Glomerular visceral epithelial cell (primary cell): Measurements from ENCODE around the gene ZNF205.
A peak's percentile ranks its signal among the peaks of the same experiment; 100 is the strongest.
"Not testable (repeated sequence)": the region's sequence is repeated elsewhere in the genome, so short reads cannot be mapped to it uniquely, and the experiment has no call there.

ENCODE experiments used
- DNase-seq: peaks from one replicate; pipeline ENCODE4 v3.0.0-alpha.2; 2016; ENCODE audit errors: extremely low spot score

ZNF205 gene

GRCh38 chr16:3148256-3149192, 36.1 kb downstream of the ZNF205 start:
- no peak for DNase-seq

DNA sequence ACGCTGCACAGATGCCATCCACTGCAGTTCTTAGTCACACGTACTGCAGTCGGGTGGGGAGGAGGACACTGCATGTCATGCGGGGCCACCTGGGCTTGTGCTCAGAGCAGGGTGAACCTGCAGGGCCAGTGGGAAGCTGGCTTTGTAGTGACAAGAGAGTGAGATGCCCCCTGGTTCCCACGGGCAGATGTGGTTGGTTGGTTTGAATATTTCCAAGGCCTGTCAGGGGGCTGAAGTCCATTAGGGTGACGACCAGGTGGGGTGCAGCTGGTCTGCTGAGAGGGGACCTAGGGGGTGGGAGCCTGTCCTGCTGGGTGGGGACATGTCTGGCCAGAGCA, 36.8 kb downstream of the ZNF205 start:
- DNase-seq = no peak

DNA sequence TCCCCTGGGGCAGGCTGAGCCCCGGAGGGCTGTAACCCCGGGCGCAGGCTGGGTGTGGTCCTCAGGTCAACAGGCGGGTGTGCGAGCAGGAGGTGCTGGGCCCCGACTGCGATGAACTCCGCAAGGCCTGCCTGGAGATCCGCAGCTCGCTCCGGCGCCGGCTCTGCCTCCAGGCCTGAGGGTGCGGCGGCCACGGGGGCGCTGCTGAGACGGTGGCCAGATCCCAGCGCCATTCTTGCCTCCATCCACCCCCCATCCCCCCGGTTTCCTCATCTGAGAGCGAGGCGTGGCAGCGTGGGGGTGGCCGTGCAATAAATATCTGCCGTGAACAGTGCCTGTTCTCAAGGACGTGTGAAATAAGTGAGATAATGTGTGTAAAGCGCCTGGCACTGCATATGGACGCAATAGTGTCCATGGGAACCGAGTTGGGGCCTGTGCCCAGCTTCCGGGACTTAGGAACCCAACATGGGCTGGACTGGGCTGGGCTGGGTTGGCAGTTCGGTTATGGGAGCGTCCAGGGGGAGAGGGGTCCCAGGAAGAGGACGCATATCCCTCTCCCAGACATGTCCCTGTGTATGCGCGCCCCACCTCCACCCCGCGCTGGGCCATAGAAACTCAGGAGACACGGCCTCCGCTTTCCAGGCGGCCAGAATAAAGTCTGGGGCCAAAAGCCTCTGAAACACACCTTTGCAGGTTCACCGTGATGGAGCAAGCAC, 37.4 kb downstream of the ZNF205 start:
- peak; percentile 53 for DNase-seq

GRCh38 chr16:3150346-3151218, 38.2 kb downstream of the ZNF205 start:
- peak; percentile 97 for DNase-seq

DNA sequence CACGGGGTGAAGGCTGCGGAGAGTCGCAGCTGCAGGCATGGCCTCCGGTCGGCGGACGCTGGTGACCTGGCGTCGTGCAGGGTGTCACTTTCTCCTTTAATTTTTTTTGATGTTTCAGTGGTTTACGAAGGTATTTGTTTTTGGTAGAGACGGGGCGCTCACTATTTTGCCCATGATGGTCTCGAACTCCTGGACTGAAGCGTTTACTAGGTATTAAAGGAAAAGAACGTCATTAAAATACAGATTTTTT, 39.6 kb downstream of the ZNF205 start:
- DNase-seq = no peak

GRCh38 chr16:3152277-3152990, 40.0 kb downstream of the ZNF205 start:
- peak; percentile 90 for DNase-seq

- no peak for DNase-seq
Measured at GRCh38 chr16:3152991-3153368, 40.6 kb downstream of the ZNF205 start.

GRCh38 chr16:3155181-3155580, 42.8 kb downstream of the ZNF205 start:
- DNase-seq = no peak

- no peak for DNase-seq
Measured at GRCh38 chr16:3155972-3156371, 43.6 kb downstream of the ZNF205 start.

DNA sequence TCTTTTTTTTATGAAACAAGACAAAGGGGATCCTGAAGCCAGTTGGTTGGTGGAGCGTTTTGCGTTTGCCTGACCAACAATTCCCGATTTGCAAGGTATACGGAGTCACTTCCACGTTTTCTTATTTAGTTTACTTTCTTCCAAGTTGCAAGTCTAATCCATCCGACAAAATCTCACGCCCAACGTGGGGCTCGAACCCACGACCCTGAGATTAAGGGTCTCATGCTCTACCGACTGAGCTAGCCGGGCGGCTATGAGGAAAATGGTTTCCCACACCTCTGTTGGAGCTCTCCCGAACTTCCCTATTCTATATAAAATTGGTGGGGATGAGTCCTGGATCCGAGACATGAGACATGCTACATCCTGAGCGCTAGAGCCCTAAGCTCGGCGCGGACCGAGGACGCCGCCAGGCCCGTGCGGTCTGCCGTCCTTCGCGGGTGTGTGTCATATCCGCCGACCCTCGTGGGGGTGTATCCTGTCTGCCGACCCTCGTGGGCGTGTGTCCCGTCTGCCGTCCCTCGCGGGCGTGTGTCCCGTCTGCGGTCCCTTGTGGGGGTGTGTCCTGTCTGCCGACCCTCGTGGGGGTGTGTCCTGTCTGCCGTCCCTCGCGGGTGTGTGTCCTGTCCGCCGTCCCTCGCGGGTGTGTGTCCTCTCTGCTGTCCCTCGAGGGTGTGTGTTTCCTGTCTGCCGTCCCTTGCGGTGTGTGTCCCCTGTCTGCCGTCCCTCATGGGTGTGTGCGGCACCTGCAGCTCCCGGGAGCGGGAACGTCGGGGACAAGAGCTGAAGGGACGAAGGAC, 45.0 kb downstream of the ZNF205 start:
- peak; percentile 87 for DNase-seq

DNA sequence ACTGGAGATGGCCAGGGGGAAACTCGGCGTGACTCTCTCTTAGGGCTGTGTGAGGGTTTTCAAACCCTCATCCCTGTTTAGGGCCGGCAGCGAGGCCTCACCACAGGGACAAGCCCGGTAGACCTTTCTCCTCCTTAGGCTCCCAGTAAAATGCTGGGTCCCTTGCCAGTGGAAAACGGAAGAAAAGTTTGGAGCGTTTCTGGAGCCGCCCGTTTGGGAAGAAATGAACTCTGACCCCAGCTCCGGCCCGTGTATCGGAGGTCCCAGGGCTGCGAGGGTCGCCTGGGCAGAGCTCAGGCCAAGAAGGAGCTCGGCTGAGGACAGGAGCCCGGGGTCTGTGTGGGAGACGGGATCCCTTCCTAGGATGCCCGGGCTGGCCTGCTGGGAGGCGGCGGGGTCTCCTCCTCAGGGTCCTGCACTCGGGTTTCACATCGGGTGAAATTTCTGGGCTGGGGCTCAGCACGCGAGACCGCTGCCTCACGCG, 45.7 kb downstream of the ZNF205 start:
- no peak for DNase-seq

GRCh38 chr16:3158510-3159314, 46.3 kb downstream of the ZNF205 start:
- peak; percentile 94 for DNase-seq

- DNase-seq = no peak
Measured at GRCh38 chr16:3161235-3162018, 49.0 kb downstream of the ZNF205 start.

GRCh38 chr16:3164121-3164991, 52.0 kb downstream of the ZNF205 start:
- DNase-seq = no peak

DNA sequence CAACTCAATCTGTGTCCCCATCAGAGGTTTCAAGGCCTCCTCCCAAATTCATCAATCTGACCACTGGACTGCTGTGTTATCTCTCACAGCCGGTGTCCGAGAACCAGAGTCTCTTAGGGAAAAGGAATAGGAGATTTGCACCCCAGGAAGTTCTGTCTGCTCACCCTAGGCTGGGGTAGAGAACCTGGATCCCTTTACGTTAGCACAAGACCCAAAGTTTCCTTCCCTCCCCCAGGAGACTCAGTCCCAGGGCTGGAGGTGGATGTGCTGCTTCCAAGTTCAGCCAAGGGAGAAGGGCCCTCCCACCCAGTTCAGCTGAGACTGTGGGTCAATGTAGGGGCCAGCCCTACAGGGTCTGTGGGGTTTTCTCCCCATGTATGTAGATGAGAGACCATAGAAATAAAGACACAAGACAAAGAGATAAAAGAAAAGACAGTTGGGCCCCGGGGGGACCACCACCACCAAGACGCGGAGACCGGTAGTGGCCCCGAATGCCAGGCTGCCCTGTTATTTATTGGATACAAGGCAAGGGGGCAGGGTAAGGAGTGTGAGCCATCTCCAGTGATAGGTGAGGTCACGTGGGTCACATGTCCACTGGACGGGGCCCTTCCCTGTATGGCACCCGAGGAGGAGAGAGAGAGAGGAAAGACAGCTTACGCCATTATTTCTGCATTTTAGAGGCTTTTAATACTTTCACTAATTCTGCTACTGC, 52.9 kb downstream of the ZNF205 start:
- DNase-seq = no peak

DNA sequence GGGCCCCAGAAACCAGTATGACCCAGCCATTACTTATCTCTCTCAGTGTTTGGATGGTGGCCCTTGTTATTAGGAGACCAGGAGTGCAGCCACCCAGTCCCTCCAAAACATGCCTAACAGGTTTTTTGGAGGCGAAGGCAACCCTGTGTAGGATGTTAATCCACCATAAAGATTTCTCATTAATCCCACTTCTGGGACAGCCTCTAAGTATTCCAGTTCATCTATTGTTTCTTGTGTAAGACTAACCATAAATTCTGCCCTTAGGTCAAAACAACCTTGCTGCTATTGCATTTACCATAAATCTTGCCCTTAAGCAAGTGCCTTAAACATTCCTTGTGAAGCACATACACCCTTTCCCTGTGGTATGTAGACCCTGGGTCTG, 54.1 kb downstream of the ZNF205 start:
- no peak for DNase-seq

- not testable (repeated sequence) for DNase-seq
Measured at GRCh38 chr16:3168729-3169128, 56.3 kb downstream of the ZNF205 start.
